Hepatocyte (in vitro differentiated cells): ENCODE measurements around the gene REM1.

Experiments used
- CTCF ChIP-seq: fragments of 200-600 bp; sonication (generic); IDR thresholded peaks from 2 replicates; pipeline ENCODE4 v1.5.1; 2016; ENCODE audit warnings: antibody characterized with exemption, mild to moderate bottlenecking; ENCODE audit not compliant: poor library complexity
- EZH2 ChIP-seq: fragments of 200-600 bp; sonication (generic); IDR thresholded peaks from 2 replicates; pipeline ENCODE4 v1.6.1; 2016; ENCODE audit warnings: antibody characterized with exemption, mild to moderate bottlenecking, borderline replicate concordance

DNA sequence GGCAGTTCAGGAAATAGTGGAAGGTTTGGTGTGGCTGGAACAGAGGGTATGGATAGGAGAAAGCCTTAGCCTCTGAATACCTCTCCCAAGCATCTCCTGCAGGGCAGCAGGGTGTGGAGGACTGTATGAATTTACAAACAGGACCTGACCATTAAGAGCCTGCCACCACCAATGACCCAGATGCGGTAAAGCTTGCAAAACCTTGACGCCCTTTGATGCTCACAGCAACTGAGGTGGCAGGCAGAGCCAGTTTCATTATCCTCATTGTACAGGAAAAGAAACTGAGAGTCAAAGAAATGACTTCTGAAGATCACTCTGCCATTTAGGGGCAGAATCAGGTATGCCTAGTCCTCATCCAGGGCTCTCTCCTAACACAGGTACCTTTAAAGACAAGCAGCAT is 41.6 kb downstream of the REM1 start:
- TF ChIP-seq CTCF (no peak), EZH2 (no peak)
